Nephron (organoid): Measurements from ENCODE around the gene CDYL2.

Experiments
- H3K27ac Mint-ChIP-seq, 3 experiments: 2 replicates each; pipeline ENCODE4 v1.8.0; 2020; ENCODE audit warnings: mixed read lengths in 3 of 3, mild to moderate bottlenecking in 2 of 3, moderate library complexity in 1 of 3
- H3K27me3 Mint-ChIP-seq: 2 replicates; pipeline ENCODE4 v1.8.0; 2021; ENCODE audit warnings: low read depth, mild to moderate bottlenecking, moderate library complexity, mixed read lengths
- H3K36me3 Mint-ChIP-seq: 2 replicates; pipeline ENCODE4 v1.8.0; 2020; ENCODE audit warnings: low read depth, mixed read lengths
- H3K4me1 Mint-ChIP-seq: 2 replicates; pipeline ENCODE4 v1.8.0; 2020; ENCODE audit warnings: mixed read lengths
- H3K4me3 Mint-ChIP-seq, 3 experiments: 2 replicates each; pipeline ENCODE4 v1.8.0; 2020; ENCODE audit warnings: mild to moderate bottlenecking in 3 of 3, mixed read lengths in 3 of 3, moderate library complexity in 2 of 3
- H3K9me3 Mint-ChIP-seq: 2 replicates; pipeline ENCODE4 v1.8.0; 2020; ENCODE audit warnings: mixed read lengths
- CTCF ChIP-seq, 3 experiments: fragments of 200-600 bp; sonication (generic); IDR thresholded peaks; one replicate each; pipeline ENCODE4 v1.5.0; 2021; ENCODE audit warnings: antibody characterized with exemption in 3 of 3; ENCODE audit not compliant: unreplicated experiment in 3 of 3

Gene CDYL2

GRCh38 chr16:80640316-80640715 is 164.1 kb downstream of the CDYL2 start:
- Mint-ChIP-seq H3K27me3 (no peaks in the 10 kb centered on the region), H3K4me3 (no peak overlapping the region), H3K9me3 (peaks cover 21% of the 10 kb centered on the region), H3K27ac (no peak overlapping the region), H3K36me3 (peaks cover 2% of the 10 kb centered on the region), H3K4me1 (no peaks in the 10 kb centered on the region)
- no peak for TF ChIP-seq CTCF (IDR thresholded peaks at IDR 0.05; ENCODE audit: unreplicated experiment in 3 of 3)

GRCh38 chr16:80639636-80640035 is 164.8 kb downstream of the CDYL2 start:
- Mint-ChIP-seq H3K27me3 (no peaks in the 10 kb centered on the region), H3K36me3 (peaks cover 4% of the 10 kb centered on the region), H3K4me1 (no peaks in the 10 kb centered on the region), H3K9me3 (peaks cover 28% of the 10 kb centered on the region), H3K4me3 (no peak overlapping the region), H3K27ac (no peak overlapping the region)
- no peak for TF ChIP-seq CTCF (IDR thresholded peaks at IDR 0.05; ENCODE audit: unreplicated experiment in 3 of 3)

- Mint-ChIP-seq H3K36me3 (peaks cover 5% of the 10 kb centered on the region), H3K9me3 (peaks cover 30% of the 10 kb centered on the region), H3K27ac (no peak overlapping the region), H3K4me1 (no peaks in the 10 kb centered on the region), H3K4me3 (no peak overlapping the region), H3K27me3 (no peaks in the 10 kb centered on the region)
- no peak for TF ChIP-seq CTCF (IDR thresholded peaks at IDR 0.05; ENCODE audit: unreplicated experiment in 3 of 3)
Observed at GRCh38 chr16:80637621-80638020, 166.8 kb downstream of the CDYL2 start.

- H3K9me3 Mint-ChIP-seq = peaks cover 33% of the 10 kb centered on the region
- H3K4me1 Mint-ChIP-seq = no peaks in the 10 kb centered on the region
- no peak overlapping the region for H3K27ac Mint-ChIP-seq
- H3K4me3 Mint-ChIP-seq = no peak overlapping the region
- TF ChIP-seq CTCF (IDR thresholded peaks at IDR 0.05; ENCODE audit: unreplicated experiment in 3 of 3) = no peak
- H3K36me3 Mint-ChIP-seq = peaks cover 18% of the 10 kb centered on the region
- peaks cover 3% of the 10 kb centered on the region for H3K27me3 Mint-ChIP-seq
Observed at GRCh38 chr16:80631581-80631980, 172.8 kb downstream of the CDYL2 start.

GRCh38 chr16:80628254-80628653 is 176.1 kb downstream of the CDYL2 start:
- H3K4me1 Mint-ChIP-seq = no peaks in the 10 kb centered on the region
- H3K36me3 Mint-ChIP-seq = peaks cover 19% of the 10 kb centered on the region
- H3K4me3 Mint-ChIP-seq = no peak overlapping the region
- H3K9me3 Mint-ChIP-seq = peaks cover 22% of the 10 kb centered on the region
- H3K27ac Mint-ChIP-seq = no peak overlapping the region
- no peak for TF ChIP-seq CTCF (IDR thresholded peaks at IDR 0.05; ENCODE audit: unreplicated experiment in 3 of 3)
- H3K27me3 Mint-ChIP-seq = peaks cover 3% of the 10 kb centered on the region

- no peak for TF ChIP-seq CTCF (IDR thresholded peaks at IDR 0.05; ENCODE audit: unreplicated experiment in 3 of 3)
- peaks cover 4% of the 10 kb centered on the region for H3K27me3 Mint-ChIP-seq
- no peaks in the 10 kb centered on the region for H3K4me1 Mint-ChIP-seq
- H3K4me3 Mint-ChIP-seq = no peak overlapping the region
- peaks cover 13% of the 10 kb centered on the region for H3K36me3 Mint-ChIP-seq
- peaks cover 20% of the 10 kb centered on the region for H3K9me3 Mint-ChIP-seq
- no peak overlapping the region for H3K27ac Mint-ChIP-seq
Observed at GRCh38 chr16:80627108-80627507, 177.3 kb downstream of the CDYL2 start.
